Anterior cingulate cortex (tissue), 58 donors: ENCODE data around the gene EDRF1.

Source experiments
- DNase-seq, 58 donors: peaks; one replicate each; lab custom pipeline; 2025; lab: John Stamatoyannopoulos, UW

EDRF1 gene

GRCh38 chr10:125756853-125757487 lies 37.5 kb downstream of the EDRF1 start:
- no peak for DNase-seq

- no peak for DNase-seq
Observed at GRCh38 chr10:125757742-125758141, 38.2 kb downstream of the EDRF1 start.

GRCh38 chr10:125761961-125762360 lies 42.5 kb downstream of the EDRF1 start:
- no peak for DNase-seq

GRCh38 chr10:125762692-125763648 lies 43.5 kb downstream of the EDRF1 start:
- no peak for DNase-seq

GRCh38 chr10:125765835-125766234 lies 46.3 kb downstream of the EDRF1 start:
- no peak for DNase-seq

GRCh38 chr10:125766511-125766910 lies 47.0 kb downstream of the EDRF1 start:
- no peak for DNase-seq

- no peak for DNase-seq
Observed at GRCh38 chr10:125768219-125768855, 48.8 kb downstream of the EDRF1 start.

GRCh38 chr10:125769175-125769574 lies 49.7 kb downstream of the EDRF1 start:
- no peak for DNase-seq

GRCh38 chr10:125770844-125771243 lies 51.3 kb downstream of the EDRF1 start:
- DNase-seq, result no peak

GRCh38 chr10:125772112-125772863 lies 52.8 kb downstream of the EDRF1 start:
- DNase-seq, result no peak

- no peak for DNase-seq
Observed at GRCh38 chr10:125772864-125773180, 53.3 kb downstream of the EDRF1 start.

GRCh38 chr10:125773687-125774543 lies 54.4 kb downstream of the EDRF1 start:
- DNase-seq, result no peak

- no peak for DNase-seq
Observed at GRCh38 chr10:125774581-125775191, 55.2 kb downstream of the EDRF1 start.

GRCh38 chr10:125775491-125776106 lies 56.1 kb downstream of the EDRF1 start, which contains the start of gene MMP21:
Gene MMP21 (minus strand): TSS chr10:125775821. CDS start chr10:125775821, 0 bp downstream.
- no peak for DNase-seq

GRCh38 chr10:125777806-125778205 lies 58.3 kb downstream of the EDRF1 start:
- DNase-seq, result no peak

GRCh38 chr10:125778556-125778955 lies 59.0 kb downstream of the EDRF1 start:
- DNase-seq, result no peak

- no peak for DNase-seq
Observed at GRCh38 chr10:125779403-125780327, 60.2 kb downstream of the EDRF1 start.

- no peak for DNase-seq
Observed at GRCh38 chr10:125781374-125781773, 61.9 kb downstream of the EDRF1 start.
